Transverse colon (tissue), 4 donors: ENCODE measurements around the gene TECPR2. TPM values are rescaled to one million over a fixed set of nuclear protein-coding genes. Genes with fewer than 3 reads are reported as not detected.

Experiments used
- DNase-seq: peaks from one replicate; pipeline ENCODE4 v3.0.0-alpha.2; 2019
- H3K27ac ChIP-seq, 4 donors: fragments of 200-600 bp; sonication (generic); 2 replicates each; pipeline ENCODE4 v1.5.1; 2016 to 2018; ENCODE audit warnings: inconsistent platforms in 4 of 4
- H3K27me3 ChIP-seq: fragments of 200-600 bp; sonication (generic); 2 replicates; pipeline ENCODE4 v1.5.1; 2017; ENCODE audit warnings: inconsistent platforms
- H3K36me3 ChIP-seq, 4 donors: fragments of 200-600 bp; sonication (generic); 2 replicates each; pipeline ENCODE4 v1.5.1; 2017 to 2019; ENCODE audit warnings: inconsistent platforms in 4 of 4
- H3K4me1 ChIP-seq, 4 donors: fragments of 200-600 bp; sonication (generic); 2 replicates each; pipeline ENCODE4 v1.5.1; 2017 to 2020; ENCODE audit warnings: inconsistent platforms in 4 of 4
- H3K4me3 ChIP-seq, 4 donors: fragments of 200-600 bp; sonication (generic); 1 replicate in 1 of 4; 2 replicates in 3 of 4; pipeline versions ENCODE4 v1.5.1 to v1.6.1; 2017 to 2019; ENCODE audit warnings: inconsistent platforms in 4 of 4
- H3K9me3 ChIP-seq, 2 donors: fragments of 200-600 bp; sonication (generic); 2 replicates each; pipeline ENCODE4 v1.5.1; 2017 to 2019; ENCODE audit warnings: inconsistent platforms in 2 of 2
- EP300 ChIP-seq: sonication (generic); formaldehyde crosslinking; IDR thresholded peaks from one replicate; pipeline ENCODE4 v1.6.1; 2017; ENCODE audit warnings: antibody characterized with exemption, low read depth
- POLR2A ChIP-seq: fragments of 450-650 bp; IDR thresholded peaks from one replicate; pipeline ENCODE4 v1.6.1; 2016; ENCODE audit warnings: antibody characterized with exemption, mild to moderate bottlenecking, moderate library complexity
- POLR2AphosphoS5 ChIP-seq, 3 donors: sonication (generic); formaldehyde crosslinking; IDR thresholded peaks; one replicate each; pipeline ENCODE4 v1.6.1; 2016; ENCODE audit warnings: antibody characterized with exemption in 3 of 3
- WGBS, 2 donors: methylation state at CpG; one replicate each; pipeline ENCODE4 v1.1.5; 2018; ENCODE audit warnings: low coverage in 1 of 2; 5-methylcytosine and 5-hydroxymethylcytosine counted together
- in situ Hi-C, 4 donors: fragments of 200-750 bp; cut with MboI; loops; one replicate each; pipeline versions ENCODE4 v1.15.0 to v1.15.1; 2017; ENCODE audit warnings: low sequenced_read_pairs in 3 of 4, low pct_ligation_motif_present in 1 of 4, low pct_unique_long_range_greater_than_20kb in 1 of 4
- intact Hi-C: fragments of 100-400 bp; cut with DNase I; formaldehyde crosslinking; loops from one replicate; pipeline ENCODE4 v1.15.1; 2023; ENCODE audit warnings: low total_unique reads
- total RNA-seq, 4 donors: library from RNA; depleted of rRNA; stranded (reverse); fragments of >200 nt; gene quantifications; one replicate each; pipeline ENCODE4 v1.1.0, GENCODE V29; 2016
- TF ChIP-seq, protein P1 (sequence below), 5 experiments: fragments of 200-600 bp in 3 of 5; fragments of 450-650 bp in 2 of 5; sonication (generic) in 3 of 5; IDR thresholded peaks; 1 replicate in 2 of 5; 2 replicates in 3 of 5; pipeline ENCODE4 v1.5.1; 2016 to 2017; ENCODE audit warnings: antibody characterized with exemption in 5 of 5, inconsistent platforms in 3 of 5, mild to moderate bottlenecking in 2 of 5, moderate library complexity in 1 of 5

Gene TECPR2
- total RNA-seq, 4 donors from 2014 or later = 12.6 to 47.4 (median 17.9) TPM

DNA sequence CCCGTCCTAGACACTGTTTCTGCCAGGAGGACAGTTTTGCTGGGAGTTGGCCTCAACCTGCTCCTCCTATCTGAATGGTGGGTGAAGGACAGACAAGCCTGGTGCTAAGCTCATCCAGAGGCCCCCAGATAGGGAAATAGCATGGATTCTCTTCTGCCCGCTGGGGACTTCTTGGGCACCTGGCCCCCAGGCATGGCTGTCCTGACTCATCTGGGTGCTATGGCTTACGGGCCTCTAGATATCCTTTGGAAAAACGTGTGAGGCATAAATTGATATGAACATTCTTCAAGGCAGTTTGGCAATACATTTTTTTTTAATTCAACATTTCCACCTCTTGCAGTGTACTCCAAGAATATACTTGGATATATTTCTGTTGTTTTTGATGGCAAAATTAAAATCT lies 8.6 kb downstream of the TECPR2 start:
- 86 to 100% methylated on average over 1 to 4 of the region's 4 CpGs for WGBS, 2 donors
- TF ChIP-seq EP300 = no peak
- no peak for TF ChIP-seq POLR2A
- TF ChIP-seq, protein P1, sequence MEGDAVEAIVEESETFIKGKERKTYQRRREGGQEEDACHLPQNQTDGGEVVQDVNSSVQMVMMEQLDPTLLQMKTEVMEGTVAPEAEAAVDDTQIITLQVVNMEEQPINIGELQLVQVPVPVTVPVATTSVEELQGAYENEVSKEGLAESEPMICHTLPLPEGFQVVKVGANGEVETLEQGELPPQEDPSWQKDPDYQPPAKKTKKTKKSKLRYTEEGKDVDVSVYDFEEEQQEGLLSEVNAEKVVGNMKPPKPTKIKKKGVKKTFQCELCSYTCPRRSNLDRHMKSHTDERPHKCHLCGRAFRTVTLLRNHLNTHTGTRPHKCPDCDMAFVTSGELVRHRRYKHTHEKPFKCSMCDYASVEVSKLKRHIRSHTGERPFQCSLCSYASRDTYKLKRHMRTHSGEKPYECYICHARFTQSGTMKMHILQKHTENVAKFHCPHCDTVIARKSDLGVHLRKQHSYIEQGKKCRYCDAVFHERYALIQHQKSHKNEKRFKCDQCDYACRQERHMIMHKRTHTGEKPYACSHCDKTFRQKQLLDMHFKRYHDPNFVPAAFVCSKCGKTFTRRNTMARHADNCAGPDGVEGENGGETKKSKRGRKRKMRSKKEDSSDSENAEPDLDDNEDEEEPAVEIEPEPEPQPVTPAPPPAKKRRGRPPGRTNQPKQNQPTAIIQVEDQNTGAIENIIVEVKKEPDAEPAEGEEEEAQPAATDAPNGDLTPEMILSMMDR (IDR thresholded peaks at IDR 0.05) = no peak
- Histone ChIP-seq H3K4me1 (peaks cover 0 to 3% (median 0%) of the 10 kb centered on the region in 4 donors), H3K36me3 (no peaks in the 10 kb centered on the region), H3K27me3 (no peaks in the 10 kb centered on the region), H3K4me3 (no peak overlapping the region), H3K9me3 (no peaks in the 10 kb centered on the region), H3K27ac (no peak overlapping the region)
- intact Hi-C loops = no loop called here
- no peak for DNase-seq
- in situ Hi-C loops = loop anchor here in 1 of 4 donors (25.0 kb wide), 1 partner anchor 141 kb away; the partner anchor contains the start of gene ANKRD9

DNA sequence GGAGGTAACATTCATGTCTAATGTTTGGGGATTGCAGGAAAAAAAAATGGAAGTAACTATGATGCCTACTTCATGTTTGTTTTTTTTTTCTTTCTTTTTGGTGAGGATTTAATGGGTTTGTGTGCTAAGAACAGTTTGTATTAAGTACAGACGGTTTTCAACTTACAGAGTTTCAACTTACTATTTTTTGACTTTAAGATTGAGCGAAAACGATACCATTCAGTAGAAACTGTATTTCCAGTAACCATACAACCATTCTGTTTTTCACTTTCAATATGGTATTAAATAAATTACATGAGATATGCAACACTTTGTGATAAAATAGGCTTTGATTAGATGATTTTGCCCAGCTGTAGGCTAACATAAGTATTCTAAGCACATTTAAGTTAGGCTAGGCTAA lies 10.4 kb downstream of the TECPR2 start:
- H3K9me3 ChIP-seq = no peaks in the 10 kb centered on the region
- no peak overlapping the region for H3K4me3 ChIP-seq
- peaks cover 0 to 3% (median 0%) of the 10 kb centered on the region in 4 donors for H3K4me1 ChIP-seq
- peak overlapping the region in 1 of 4 donors; percentile 18 for H3K27ac ChIP-seq
- WGBS, 2 donors = 76 to 85% methylated on average over 3 of the region's 3 CpGs
- in situ Hi-C loops (loop anchor here in 1 of 4 donors (25.0 kb wide), 1 partner anchor 139 kb away; the partner anchor contains the start of gene ANKRD9), intact Hi-C loops (no loop called here)
- TF ChIP-seq POLR2AphosphoS5 (IDR thresholded peaks at IDR 0.05) (no peak), EP300 (no peak), POLR2A (no peak)
- TF ChIP-seq, protein P1 (IDR thresholded peaks at IDR 0.05) = no peak
- no peaks in the 10 kb centered on the region for H3K36me3 ChIP-seq
- DNase-seq = no peak
- no peaks in the 10 kb centered on the region for H3K27me3 ChIP-seq

DNA sequence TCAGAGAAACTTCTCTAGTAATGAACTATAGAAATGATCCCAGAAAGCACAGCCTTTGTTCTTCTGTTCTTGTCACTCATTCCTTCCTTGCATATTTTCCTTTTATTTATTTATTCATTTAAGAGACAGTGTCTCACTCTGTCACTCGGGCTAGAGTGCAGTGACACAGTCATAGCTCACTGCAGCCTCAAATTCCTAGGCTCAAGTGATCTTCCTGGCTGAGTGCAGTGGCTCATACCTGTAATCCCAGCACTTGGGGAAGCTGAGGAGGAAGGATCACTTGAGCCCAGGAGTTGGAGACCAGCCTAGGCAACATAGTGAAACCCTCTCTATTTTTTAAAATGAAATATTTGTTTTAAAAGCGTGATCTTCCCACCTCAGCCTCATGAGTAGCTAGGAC lies 11.5 kb downstream of the TECPR2 start:
- in situ Hi-C loops = loop anchor here in 1 of 4 donors (25.0 kb wide), 1 partner anchor 138 kb away; the partner anchor contains the start of gene ANKRD9
- H3K9me3 ChIP-seq = no peaks in the 10 kb centered on the region
- H3K27ac ChIP-seq = no peak overlapping the region
- H3K4me3 ChIP-seq = no peak overlapping the region
- no peaks in the 10 kb centered on the region for H3K27me3 ChIP-seq
- peaks cover 0 to 3% (median 0%) of the 10 kb centered on the region in 4 donors for H3K4me1 ChIP-seq
- DNase-seq = no peak
- WGBS, 2 donors = 85 to 100% methylated on average over 1 to 2 of the region's 2 CpGs
- H3K36me3 ChIP-seq = peaks cover 0 to 6% (median 0%) of the 10 kb centered on the region in 4 donors
- TF ChIP-seq EP300 (no peak), POLR2A (no peak), POLR2AphosphoS5 (IDR thresholded peaks at IDR 0.05) (no peak)
- TF ChIP-seq, protein P1 (IDR thresholded peaks at IDR 0.05) = no peak
- intact Hi-C loops = no loop called here

DNA sequence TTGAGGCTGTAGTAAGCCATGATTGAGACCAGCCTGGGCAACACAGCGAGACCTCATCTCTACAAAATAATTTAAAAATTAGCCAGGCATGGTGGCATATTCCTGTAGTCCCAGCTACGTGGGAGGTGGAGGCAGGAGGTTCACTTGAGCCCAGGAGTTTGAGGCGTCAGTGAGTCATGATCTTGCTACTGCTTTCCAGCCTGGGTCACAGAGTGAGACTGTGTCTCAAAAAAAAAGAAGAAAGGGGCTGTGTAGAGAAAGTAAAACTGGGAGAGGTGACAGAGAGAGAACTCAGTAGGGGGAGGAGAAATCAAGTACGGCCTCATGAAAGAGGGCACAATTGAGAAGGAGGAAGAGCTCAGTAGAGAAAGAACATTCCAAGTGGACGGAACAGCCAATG lies 12.4 kb downstream of the TECPR2 start:
- H3K4me1 ChIP-seq = peaks cover 0 to 3% (median 0%) of the 10 kb centered on the region in 4 donors
- in situ Hi-C loops = no loop called here
- peaks cover 0 to 6% (median 0%) of the 10 kb centered on the region in 4 donors for H3K36me3 ChIP-seq
- no peaks in the 10 kb centered on the region for H3K27me3 ChIP-seq
- no peaks in the 10 kb centered on the region for H3K9me3 ChIP-seq
- TF ChIP-seq POLR2AphosphoS5 (IDR thresholded peaks at IDR 0.05) = no peak
- intact Hi-C loops = no loop called here
- no peak overlapping the region for H3K4me3 ChIP-seq
- DNase-seq = no peak
- 88 to 89% methylated on average over 5 of the region's 5 CpGs for WGBS, 2 donors
- no peak overlapping the region for H3K27ac ChIP-seq

DNA sequence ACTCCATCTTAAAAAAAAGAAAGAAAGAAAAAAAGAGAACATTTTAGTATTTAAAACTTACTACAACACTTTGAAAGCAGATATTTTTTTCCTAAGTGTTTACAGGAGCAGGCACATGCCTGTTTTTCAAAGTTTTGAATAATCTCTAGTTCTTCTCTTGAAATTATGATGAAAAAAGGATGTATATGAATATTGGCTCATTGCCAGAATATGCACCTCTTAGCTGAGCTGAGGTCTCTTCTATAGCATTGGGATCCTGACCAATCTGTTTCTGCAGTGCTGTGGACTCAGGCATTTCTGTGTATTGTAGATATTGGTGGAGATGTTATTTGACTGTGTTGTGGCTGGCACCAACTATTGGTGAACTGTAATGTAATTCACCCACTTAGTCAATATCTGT lies 15.0 kb downstream of the TECPR2 start:
- no peak for DNase-seq
- Histone ChIP-seq H3K27ac (no peak overlapping the region), H3K9me3 (no peaks in the 10 kb centered on the region), H3K27me3 (no peaks in the 10 kb centered on the region), H3K36me3 (peaks cover 0 to 6% (median 0%) of the 10 kb centered on the region in 4 donors), H3K4me1 (no peaks in the 10 kb centered on the region), H3K4me3 (no peak overlapping the region)
- TF ChIP-seq POLR2AphosphoS5 (IDR thresholded peaks at IDR 0.05) (no peak), POLR2A (no peak), EP300 (no peak)
- TF ChIP-seq, protein P1 (IDR thresholded peaks at IDR 0.05) = no peak
- in situ Hi-C loops (no loop called here), intact Hi-C loops (no loop called here)
